Activated T-cell treated with anti-CD3 and anti-CD28 coated beads, Interleukin-2, amount 50 U/mL, for 1 hour (primary cell): ENCODE measurements around the gene TNFRSF1A.

Experiments used
- DNase-seq: peaks from one replicate; pipeline ENCODE4 v3.0.0-alpha.2; 2020

The TNFRSF1A gene

GRCh38 chr12:6336079-6336888 lies 5.6 kb downstream of the TNFRSF1A start:
- DNase-seq, result peak; percentile 52

GRCh38 chr12:6335451-6336078 lies 6.3 kb downstream of the TNFRSF1A start:
- DNase-seq, result peak; percentile 84

- DNase-seq, result no peak
Observed at GRCh38 chr12:6334940-6335450, 6.9 kb downstream of the TNFRSF1A start.

GRCh38 chr12:6334359-6334758 lies 7.5 kb downstream of the TNFRSF1A start:
- DNase-seq, result no peak

- DNase-seq, result no peak
Observed at GRCh38 chr12:6333566-6333965, 8.3 kb downstream of the TNFRSF1A start.

- DNase-seq, result no peak
Observed at GRCh38 chr12:6333029-6333428, 8.8 kb downstream of the TNFRSF1A start.

GRCh38 chr12:6332459-6332858 lies 9.4 kb downstream of the TNFRSF1A start:
- DNase-seq, result no peak

GRCh38 chr12:6330999-6331714 lies 10.7 kb downstream of the TNFRSF1A start:
- DNase-seq, result no peak

- no peak for DNase-seq
Observed at GRCh38 chr12:6330192-6330591, 11.7 kb downstream of the TNFRSF1A start.

- DNase-seq, result no peak
Observed at GRCh38 chr12:6329703-6330064, 12.2 kb downstream of the TNFRSF1A start.

GRCh38 chr12:6328945-6329702 lies 12.8 kb downstream of the TNFRSF1A start:
- no peak for DNase-seq

GRCh38 chr12:6328045-6328779 lies 13.7 kb downstream of the TNFRSF1A start:
- DNase-seq, result no peak

GRCh38 chr12:6327229-6328041 lies 14.4 kb downstream of the TNFRSF1A start:
- no peak for DNase-seq

- no peak for DNase-seq
Observed at GRCh38 chr12:6326316-6327228, 15.3 kb downstream of the TNFRSF1A start.

- no peak for DNase-seq
Observed at GRCh38 chr12:6324936-6325750, 16.7 kb downstream of the TNFRSF1A start.

- no peak for DNase-seq
Observed at GRCh38 chr12:6323995-6324711, 17.7 kb downstream of the TNFRSF1A start.

- peak; percentile 54 for DNase-seq
Observed at GRCh38 chr12:6323340-6323994, 18.4 kb downstream of the TNFRSF1A start.

- DNase-seq, result no peak
Observed at GRCh38 chr12:6322969-6323339, 18.9 kb downstream of the TNFRSF1A start.
